Astrocyte (in vitro differentiated cells and primary cell): ENCODE data around the gene LEFTY2. TPM values are rescaled to one million over a fixed set of nuclear protein-coding genes. Genes with fewer than 3 reads are reported as not detected.
"Not testable (repeated sequence)": the region's sequence is repeated elsewhere in the genome, so short reads cannot be mapped to it uniquely, and the experiment has no call there.

Experiments used
- DNase-seq: peaks from one replicate; pipeline ENCODE4 v3.0.0-alpha.2; 2010; ENCODE audit warnings: low read depth
- FAIRE-seq: peaks from 2 replicates; lab custom pipeline; 2011; peaks lifted over from hg19 to GRCh38; lab: Jason Lieb, UNC
- H2AFZ ChIP-seq: 2 replicates; pipeline ENCODE4 v1.6.0; 2012; ENCODE audit warnings: low read depth, low read length, inconsistent platforms
- H3K27ac ChIP-seq: 2 replicates; pipeline ENCODE4 v1.5.1; 2011; ENCODE audit warnings: low read depth, low read length, inconsistent platforms
- H3K27me3 ChIP-seq: 2 replicates; pipeline ENCODE4 v1.6.0; 2011; ENCODE audit warnings: low read length, inconsistent platforms; ENCODE audit not compliant: insufficient read depth
- H3K36me3 ChIP-seq: 2 replicates; pipeline ENCODE4 v1.5.1; 2011; ENCODE audit warnings: low read length, inconsistent platforms; ENCODE audit not compliant: insufficient read depth
- H3K4me1 ChIP-seq: 2 replicates; pipeline ENCODE4 v1.5.1; 2011; ENCODE audit warnings: low read length, inconsistent platforms; ENCODE audit not compliant: insufficient read depth
- H3K4me2 ChIP-seq: 2 replicates; pipeline ENCODE4 v1.6.0; 2012; ENCODE audit warnings: low read length, inconsistent platforms
- H3K4me3 ChIP-seq: 2 replicates; pipeline ENCODE4 v1.5.1; 2011; ENCODE audit warnings: low read depth, mild to moderate bottlenecking, low read length, inconsistent platforms; ENCODE audit not compliant: insufficient read depth
- H3K79me2 ChIP-seq: 2 replicates; pipeline ENCODE4 v1.6.0; 2012; ENCODE audit warnings: mild to moderate bottlenecking, low read length, inconsistent platforms; ENCODE audit not compliant: insufficient read depth
- H3K9ac ChIP-seq: 2 replicates; pipeline ENCODE4 v1.6.0; 2012; ENCODE audit warnings: mild to moderate bottlenecking, low read length, inconsistent platforms
- H3K9me3 ChIP-seq: 2 replicates; pipeline ENCODE4 v1.5.1; 2012; ENCODE audit warnings: low read depth, mild to moderate bottlenecking, low read length, inconsistent platforms; ENCODE audit not compliant: insufficient read depth
- H4K20me1 ChIP-seq: 2 replicates; pipeline ENCODE4 v1.6.0; 2012; ENCODE audit warnings: low read length, inconsistent platforms; ENCODE audit not compliant: insufficient read depth
- H3K27ac Mint-ChIP-seq: one replicate; pipeline ENCODE4 v1.8.0; 2021; ENCODE audit warnings: mild to moderate bottlenecking, mixed read lengths; ENCODE audit not compliant: unreplicated experiment
- H3K27me3 Mint-ChIP-seq: one replicate; pipeline ENCODE4 v1.8.0; 2021; ENCODE audit warnings: low read depth, mixed read lengths; ENCODE audit not compliant: unreplicated experiment
- H3K36me3 Mint-ChIP-seq: one replicate; pipeline ENCODE4 v1.8.0; 2021; ENCODE audit warnings: low read depth, mixed read lengths; ENCODE audit not compliant: unreplicated experiment
- H3K4me1 Mint-ChIP-seq: one replicate; pipeline ENCODE4 v1.8.0; 2021; ENCODE audit warnings: low read depth, mixed read lengths; ENCODE audit not compliant: unreplicated experiment
- H3K4me3 Mint-ChIP-seq: one replicate; pipeline ENCODE4 v1.8.0; 2021; ENCODE audit warnings: mild to moderate bottlenecking, moderate library complexity, mixed read lengths; ENCODE audit not compliant: unreplicated experiment
- H3K9me3 Mint-ChIP-seq: one replicate; pipeline ENCODE4 v1.8.0; 2021; ENCODE audit warnings: mild to moderate bottlenecking, mixed read lengths; ENCODE audit not compliant: unreplicated experiment
- EZH2 ChIP-seq: IDR thresholded peaks from 2 replicates; pipeline ENCODE4 v1.6.1; 2012; ENCODE audit warnings: mild to moderate bottlenecking, low read length, inconsistent platforms; ENCODE audit not compliant: insufficient read depth
- total RNA-seq: library from RNA; stranded (reverse); gene quantifications from 2 replicates; pipeline ENCODE4 v1.2.1, GENCODE V29; 2021
- TF ChIP-seq, protein P1 (sequence below): IDR thresholded peaks from 2 replicates; pipeline ENCODE4 v1.5.1; 2011; ENCODE audit warnings: low read depth, mild to moderate bottlenecking, inconsistent platforms, low read length, moderate library complexity; ENCODE audit not compliant: insufficient read depth

The LEFTY2 gene
- total RNA-seq, 1 donor from 2014 or later = 7.0 TPM

DNA sequence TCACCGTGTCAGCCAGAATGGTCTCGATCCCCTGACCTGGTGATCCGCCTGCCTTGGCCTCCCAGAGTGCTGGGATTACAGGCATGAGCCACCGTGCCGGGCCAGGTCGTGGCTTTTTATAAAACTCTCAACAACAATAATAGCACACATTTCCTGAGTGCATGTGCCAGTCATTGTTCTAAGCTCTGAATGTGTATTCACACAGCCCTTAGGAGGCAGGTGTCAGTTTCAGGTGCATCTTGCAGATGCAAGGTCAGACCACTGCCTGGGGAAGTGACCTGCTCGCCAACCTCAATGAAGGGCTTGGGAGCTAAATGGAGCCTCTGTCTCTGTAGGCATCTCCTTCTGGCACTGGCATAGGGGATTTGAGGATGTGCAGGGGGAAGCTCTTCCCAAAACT, 1.6 kb upstream of the LEFTY2 start:
- Histone ChIP-seq H3K27ac (no peak overlapping the region), H4K20me1 (no peaks in the 10 kb centered on the region), H3K9me3 (no peaks in the 10 kb centered on the region), H3K9ac (no peak overlapping the region), H3K36me3 (no peaks in the 10 kb centered on the region), H3K27me3 (no peaks in the 10 kb centered on the region), H3K4me2 (no peak overlapping the region), H3K79me2 (no peaks in the 10 kb centered on the region), H3K4me3 (no peak overlapping the region), H2AFZ (no peak overlapping the region), H3K4me1 (no peaks in the 10 kb centered on the region)
- no peak overlapping the region for H3K4me3 Mint-ChIP-seq
- no peak for FAIRE-seq
- H3K36me3 Mint-ChIP-seq = no peaks in the 10 kb centered on the region
- TF ChIP-seq, protein P1, sequence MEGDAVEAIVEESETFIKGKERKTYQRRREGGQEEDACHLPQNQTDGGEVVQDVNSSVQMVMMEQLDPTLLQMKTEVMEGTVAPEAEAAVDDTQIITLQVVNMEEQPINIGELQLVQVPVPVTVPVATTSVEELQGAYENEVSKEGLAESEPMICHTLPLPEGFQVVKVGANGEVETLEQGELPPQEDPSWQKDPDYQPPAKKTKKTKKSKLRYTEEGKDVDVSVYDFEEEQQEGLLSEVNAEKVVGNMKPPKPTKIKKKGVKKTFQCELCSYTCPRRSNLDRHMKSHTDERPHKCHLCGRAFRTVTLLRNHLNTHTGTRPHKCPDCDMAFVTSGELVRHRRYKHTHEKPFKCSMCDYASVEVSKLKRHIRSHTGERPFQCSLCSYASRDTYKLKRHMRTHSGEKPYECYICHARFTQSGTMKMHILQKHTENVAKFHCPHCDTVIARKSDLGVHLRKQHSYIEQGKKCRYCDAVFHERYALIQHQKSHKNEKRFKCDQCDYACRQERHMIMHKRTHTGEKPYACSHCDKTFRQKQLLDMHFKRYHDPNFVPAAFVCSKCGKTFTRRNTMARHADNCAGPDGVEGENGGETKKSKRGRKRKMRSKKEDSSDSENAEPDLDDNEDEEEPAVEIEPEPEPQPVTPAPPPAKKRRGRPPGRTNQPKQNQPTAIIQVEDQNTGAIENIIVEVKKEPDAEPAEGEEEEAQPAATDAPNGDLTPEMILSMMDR = no peak
- TF ChIP-seq EZH2 = no peak
- no peak overlapping the region for H3K27ac Mint-ChIP-seq
- H3K27me3 Mint-ChIP-seq = peaks cover 19% of the 10 kb centered on the region
- no peak for DNase-seq
- H3K4me1 Mint-ChIP-seq = peaks cover 10% of the 10 kb centered on the region
- peaks cover 1% of the 10 kb centered on the region for H3K9me3 Mint-ChIP-seq

DNA sequence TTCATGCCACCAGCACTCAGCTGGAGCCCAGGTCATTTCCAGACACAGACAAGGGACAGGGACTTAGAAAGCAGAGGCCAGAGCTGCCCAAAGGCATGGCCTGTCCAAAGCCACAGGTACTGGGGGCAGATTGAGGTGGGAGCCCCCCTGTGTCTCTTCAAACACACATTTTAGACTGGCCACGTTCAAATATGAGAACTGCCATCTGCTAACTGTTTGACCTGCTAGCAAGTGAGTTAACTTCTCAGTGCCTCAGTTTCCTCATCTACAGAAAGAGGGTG, 862 bp upstream of the LEFTY2 start:
- Histone ChIP-seq H3K79me2 (no peaks in the 10 kb centered on the region), H3K27me3 (no peaks in the 10 kb centered on the region), H3K36me3 (no peaks in the 10 kb centered on the region), H3K27ac (no peak overlapping the region), H4K20me1 (no peaks in the 10 kb centered on the region), H2AFZ (no peak overlapping the region), H3K4me1 (no peaks in the 10 kb centered on the region), H3K4me2 (no peak overlapping the region), H3K9ac (no peak overlapping the region), H3K4me3 (no peak overlapping the region), H3K9me3 (no peaks in the 10 kb centered on the region)
- Mint-ChIP-seq H3K27ac (peak overlapping the region; percentile 75), H3K27me3 (peaks cover 18% of the 10 kb centered on the region), H3K4me1 (peaks cover 10% of the 10 kb centered on the region), H3K9me3 (peaks cover 1% of the 10 kb centered on the region), H3K36me3 (no peaks in the 10 kb centered on the region), H3K4me3 (no peak overlapping the region)
- no peak for DNase-seq
- TF ChIP-seq EZH2 = no peak
- TF ChIP-seq, protein P1 = no peak
- no peak for FAIRE-seq

DNA sequence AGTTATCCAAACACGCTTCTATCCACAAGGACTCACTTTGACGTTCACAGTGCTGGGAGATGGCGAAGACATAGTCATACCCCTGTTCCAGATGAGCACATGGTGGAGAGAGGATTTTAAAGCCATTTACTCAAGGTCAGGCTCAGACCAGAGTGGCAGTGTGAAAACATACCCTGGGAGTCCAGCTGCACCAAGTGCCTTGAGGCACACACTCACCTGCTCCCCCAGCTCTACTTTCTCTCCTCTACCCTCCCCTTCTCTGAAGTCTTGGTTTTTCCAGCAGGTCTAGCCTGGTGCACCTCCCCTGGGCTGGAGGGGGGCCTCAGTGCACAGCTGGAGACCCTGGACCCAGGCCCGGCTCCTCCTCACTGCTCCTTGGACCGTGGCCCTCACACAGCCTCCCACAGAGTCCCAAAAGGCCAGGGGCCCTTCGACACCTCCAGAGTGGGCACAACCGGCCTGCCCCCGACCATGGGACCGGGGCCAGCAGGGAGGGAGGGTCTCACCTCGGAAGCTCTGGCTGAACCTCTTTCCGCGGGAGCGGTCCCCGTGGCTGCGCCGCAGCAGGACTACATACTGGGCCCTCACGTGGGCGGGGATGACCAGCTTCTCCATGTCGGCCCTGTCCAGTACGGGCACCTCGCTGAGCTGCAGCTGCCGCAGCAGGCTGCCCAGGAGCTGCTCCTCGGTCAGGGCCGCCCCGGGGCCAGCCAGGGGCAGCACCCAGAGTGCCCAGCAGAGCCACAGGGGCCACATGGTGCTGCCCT, 452 bp downstream of the LEFTY2 start:
- Histone ChIP-seq H3K4me2 (no peak overlapping the region), H3K27ac (no peak overlapping the region), H3K4me1 (no peaks in the 10 kb centered on the region), H3K79me2 (no peaks in the 10 kb centered on the region), H3K36me3 (no peaks in the 10 kb centered on the region), H3K4me3 (no peak overlapping the region), H4K20me1 (no peaks in the 10 kb centered on the region), H2AFZ (no peak overlapping the region), H3K9ac (no peak overlapping the region), H3K27me3 (no peaks in the 10 kb centered on the region), H3K9me3 (no peaks in the 10 kb centered on the region)
- no peak for TF ChIP-seq EZH2
- TF ChIP-seq, protein P1 = no peak
- peaks cover 11% of the 10 kb centered on the region for H3K27me3 Mint-ChIP-seq
- no peak overlapping the region for H3K4me3 Mint-ChIP-seq
- DNase-seq = no peak
- H3K9me3 Mint-ChIP-seq = peaks cover 1% of the 10 kb centered on the region
- H3K4me1 Mint-ChIP-seq = peaks cover 6% of the 10 kb centered on the region
- no peak overlapping the region for H3K27ac Mint-ChIP-seq
- H3K36me3 Mint-ChIP-seq = no peaks in the 10 kb centered on the region
- FAIRE-seq = no peak

DNA sequence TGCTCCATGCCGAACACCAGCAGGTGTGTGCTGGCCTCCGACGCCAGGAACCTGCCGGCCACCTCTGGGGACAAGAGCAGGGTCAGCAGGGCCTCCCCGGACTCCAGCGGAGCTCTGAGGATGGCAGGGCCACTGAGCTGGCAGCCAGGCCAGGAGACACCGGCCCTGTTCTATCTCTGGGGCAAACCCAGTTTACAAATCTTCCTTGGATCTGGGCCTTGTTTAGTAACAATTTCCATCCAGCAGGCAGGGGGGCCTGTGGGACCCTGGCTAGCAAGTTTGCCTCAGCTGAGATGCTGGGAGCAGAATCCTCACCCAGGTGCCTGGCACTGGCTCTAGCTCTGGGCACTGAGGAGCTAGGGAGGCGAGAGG, 1.1 kb downstream of the LEFTY2 start:
- H3K4me1 ChIP-seq, H3K4me1 Mint-ChIP-seq, H3K27ac ChIP-seq, H2AFZ ChIP-seq, H3K4me3 Mint-ChIP-seq, H3K4me3 ChIP-seq, H3K9me3 ChIP-seq, H3K79me2 ChIP-seq, H3K4me2 ChIP-seq, H3K9ac ChIP-seq, H3K27me3 ChIP-seq, FAIRE-seq, H3K36me3 ChIP-seq, H3K27ac Mint-ChIP-seq, DNase-seq, H3K9me3 Mint-ChIP-seq, H4K20me1 ChIP-seq, H3K36me3 Mint-ChIP-seq: not testable (repeated sequence)
- H3K27me3 Mint-ChIP-seq = peaks cover 11% of the 10 kb centered on the region
